HG02588 (cell line): ENCODE results near the gene PPP2R3A.
"Not testable (repeated sequence)": the region's sequence is repeated elsewhere in the genome, so short reads cannot be mapped to it uniquely, and the experiment has no call there.

Source experiments
- ATAC-seq: cut with Tn5 transposase; IDR thresholded peaks from one replicate; pipeline ENCODE4 v1.9.1; 2021; ENCODE audit warnings: mild to moderate bottlenecking, moderate library complexity; ENCODE audit not compliant: unreplicated experiment

The PPP2R3A gene, protein sequence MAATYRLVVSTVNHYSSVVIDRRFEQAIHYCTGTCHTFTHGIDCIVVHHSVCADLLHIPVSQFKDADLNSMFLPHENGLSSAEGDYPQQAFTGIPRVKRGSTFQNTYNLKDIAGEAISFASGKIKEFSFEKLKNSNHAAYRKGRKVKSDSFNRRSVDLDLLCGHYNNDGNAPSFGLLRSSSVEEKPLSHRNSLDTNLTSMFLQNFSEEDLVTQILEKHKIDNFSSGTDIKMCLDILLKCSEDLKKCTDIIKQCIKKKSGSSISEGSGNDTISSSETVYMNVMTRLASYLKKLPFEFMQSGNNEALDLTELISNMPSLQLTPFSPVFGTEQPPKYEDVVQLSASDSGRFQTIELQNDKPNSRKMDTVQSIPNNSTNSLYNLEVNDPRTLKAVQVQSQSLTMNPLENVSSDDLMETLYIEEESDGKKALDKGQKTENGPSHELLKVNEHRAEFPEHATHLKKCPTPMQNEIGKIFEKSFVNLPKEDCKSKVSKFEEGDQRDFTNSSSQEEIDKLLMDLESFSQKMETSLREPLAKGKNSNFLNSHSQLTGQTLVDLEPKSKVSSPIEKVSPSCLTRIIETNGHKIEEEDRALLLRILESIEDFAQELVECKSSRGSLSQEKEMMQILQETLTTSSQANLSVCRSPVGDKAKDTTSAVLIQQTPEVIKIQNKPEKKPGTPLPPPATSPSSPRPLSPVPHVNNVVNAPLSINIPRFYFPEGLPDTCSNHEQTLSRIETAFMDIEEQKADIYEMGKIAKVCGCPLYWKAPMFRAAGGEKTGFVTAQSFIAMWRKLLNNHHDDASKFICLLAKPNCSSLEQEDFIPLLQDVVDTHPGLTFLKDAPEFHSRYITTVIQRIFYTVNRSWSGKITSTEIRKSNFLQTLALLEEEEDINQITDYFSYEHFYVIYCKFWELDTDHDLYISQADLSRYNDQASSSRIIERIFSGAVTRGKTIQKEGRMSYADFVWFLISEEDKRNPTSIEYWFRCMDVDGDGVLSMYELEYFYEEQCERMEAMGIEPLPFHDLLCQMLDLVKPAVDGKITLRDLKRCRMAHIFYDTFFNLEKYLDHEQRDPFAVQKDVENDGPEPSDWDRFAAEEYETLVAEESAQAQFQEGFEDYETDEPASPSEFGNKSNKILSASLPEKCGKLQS (N-terminal part only)

DNA sequence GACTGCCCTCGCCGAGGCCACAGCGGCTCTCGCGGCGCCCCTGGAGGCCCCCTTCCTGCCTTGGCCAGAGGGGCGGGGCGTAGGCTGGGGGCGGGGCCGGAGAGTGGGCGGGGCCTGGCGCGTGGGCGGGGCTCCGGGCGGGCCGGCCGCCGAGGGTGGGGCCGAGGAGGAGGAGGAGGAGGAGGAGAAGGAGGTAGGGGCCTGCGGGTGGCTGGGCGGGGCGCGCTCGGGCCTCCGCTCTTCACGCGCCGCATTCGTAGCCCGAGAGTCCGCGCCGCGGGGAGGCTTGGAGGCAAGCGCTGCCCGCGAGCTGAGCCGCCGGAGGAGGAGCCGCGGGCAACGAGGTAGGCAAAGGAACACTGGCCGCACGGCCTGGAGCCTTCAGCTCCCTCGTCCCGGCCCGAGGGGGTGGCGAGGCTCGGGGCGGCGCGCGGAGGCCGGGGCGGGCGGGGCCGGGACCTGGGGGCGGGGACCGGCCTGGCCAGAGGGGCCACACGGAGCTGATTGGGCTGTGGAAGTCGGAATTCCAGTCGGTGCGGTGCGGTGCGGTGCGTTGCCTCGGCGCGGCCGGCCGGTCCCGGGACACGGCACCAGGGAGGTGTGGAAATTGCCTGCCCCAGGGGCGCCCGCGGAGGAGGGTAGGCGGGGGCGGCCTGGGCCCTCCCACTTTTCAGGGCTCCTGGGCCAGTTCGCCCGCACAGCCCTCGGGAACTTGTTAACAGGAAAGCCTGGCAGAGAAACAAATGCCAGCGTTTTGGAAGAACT lies at the start of gene PPP2R3A:
Gene PPP2R3A (plus strand): TSS at position 223 of the 765 bp plus-strand sequence. CDS start 35,771 bp downstream, outside the sequence.
- ATAC-seq, result peak; percentile 73

- no peak for ATAC-seq
Measured at GRCh38 chr3:135916310-135916709, 49.2 kb upstream of the PPP2R3A start.

- no peak for ATAC-seq
Measured at GRCh38 chr3:135917076-135917475, 48.5 kb upstream of the PPP2R3A start.

- ATAC-seq, result no peak
Measured at GRCh38 chr3:135917927-135918597, 47.5 kb upstream of the PPP2R3A start.

DNA sequence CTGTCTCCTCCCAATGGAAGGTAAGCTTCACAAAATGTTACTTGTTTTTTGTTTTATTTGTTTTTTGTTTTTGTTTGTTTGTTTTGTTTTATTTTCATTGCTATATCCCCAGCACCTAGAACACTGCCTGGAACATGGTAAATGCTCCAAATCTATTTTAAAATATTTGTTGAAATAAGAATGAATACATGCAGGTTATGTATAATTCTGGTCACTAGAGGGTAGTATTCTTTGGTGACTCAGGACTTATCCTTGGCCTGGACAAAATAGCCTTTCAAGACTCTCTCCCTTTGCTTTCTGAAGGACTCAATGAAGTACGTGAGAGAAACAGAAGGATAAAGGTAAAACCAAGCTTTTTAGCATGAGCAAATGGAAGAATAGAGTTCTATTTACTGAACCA lies 46.9 kb upstream of the PPP2R3A start:
- ATAC-seq, result no peak

- no peak for ATAC-seq
Measured at GRCh38 chr3:135920275-135920674, 45.3 kb upstream of the PPP2R3A start.

- no peak for ATAC-seq
Measured at GRCh38 chr3:135922903-135923250, 42.7 kb upstream of the PPP2R3A start.

DNA sequence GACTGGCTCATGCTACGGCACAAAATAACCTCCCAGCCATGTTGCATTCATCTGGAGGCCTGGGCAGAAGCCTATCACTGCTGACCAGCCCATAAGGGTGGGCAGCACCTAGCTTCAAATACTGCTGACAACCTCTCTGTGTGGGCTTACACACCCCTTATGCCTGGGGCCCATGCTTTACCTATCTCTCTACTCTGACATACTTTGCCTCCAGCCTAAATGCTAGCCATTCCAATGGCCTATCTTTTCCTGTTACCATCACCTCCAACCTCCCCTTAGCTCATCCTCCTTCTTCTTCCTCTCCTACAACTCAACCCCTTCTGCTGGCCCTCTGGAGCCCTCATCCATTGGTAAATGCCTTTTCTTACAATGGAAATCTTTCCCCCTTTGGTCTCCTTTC lies 41.0 kb upstream of the PPP2R3A start:
- ATAC-seq, result no peak

DNA sequence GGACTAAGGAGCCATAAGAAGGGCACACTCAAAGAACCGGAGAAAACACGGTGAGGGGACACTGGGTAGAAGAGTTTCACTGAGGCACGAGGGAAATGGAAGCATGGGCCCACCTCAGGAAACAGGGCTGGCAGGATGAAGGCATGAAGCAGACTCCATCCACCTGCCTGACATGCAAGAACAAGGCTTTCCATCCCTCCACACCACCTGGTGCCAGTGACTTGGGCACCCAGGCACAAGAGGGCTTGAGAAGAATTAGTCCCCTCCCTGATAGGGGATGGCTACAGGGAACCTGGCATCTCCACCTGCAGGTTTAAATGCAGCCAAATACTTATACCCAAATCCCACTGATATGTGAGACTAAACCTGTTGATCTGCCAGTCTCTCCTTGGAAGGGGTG lies 38.9 kb upstream of the PPP2R3A start:
- no peak for ATAC-seq

DNA sequence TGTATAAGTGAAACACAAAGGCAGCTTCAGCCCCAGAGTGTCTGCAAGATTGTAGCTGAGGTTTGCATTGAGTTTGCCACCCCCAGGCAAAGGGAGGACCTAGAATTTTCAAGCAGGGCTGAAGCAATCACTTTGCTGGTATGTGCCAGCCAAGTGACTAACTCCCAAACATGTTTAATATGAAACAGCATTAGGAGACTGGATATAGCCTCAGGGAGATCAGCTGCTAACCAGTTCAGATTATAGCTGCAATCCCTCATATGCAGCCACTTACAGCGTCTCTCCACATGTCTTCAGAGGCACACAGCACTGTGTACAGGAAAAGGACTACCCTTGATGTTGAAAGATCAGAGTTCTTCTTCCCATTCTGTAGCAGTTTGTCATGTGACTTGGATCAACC lies 38.4 kb upstream of the PPP2R3A start:
- ATAC-seq, result no peak

DNA sequence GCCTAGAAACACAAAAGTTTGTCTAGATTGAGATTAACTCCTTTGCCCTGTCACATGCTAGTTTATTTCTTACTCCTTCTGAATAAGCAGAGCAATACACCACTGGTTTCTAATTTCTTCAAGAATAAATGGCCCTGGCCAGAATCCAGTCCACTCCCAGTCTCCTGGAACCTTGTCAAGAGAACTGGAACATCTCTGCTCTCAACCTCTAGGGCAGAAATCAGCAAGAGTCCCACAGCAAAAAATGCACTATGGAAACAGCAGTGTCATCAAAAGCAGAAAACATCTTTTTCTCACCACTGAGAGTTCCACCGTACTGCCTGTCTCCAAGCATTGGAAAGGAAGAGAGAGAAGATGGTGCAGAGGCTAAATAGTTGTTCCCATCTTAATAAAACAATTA lies 35.9 kb upstream of the PPP2R3A start:
- no peak for ATAC-seq

DNA sequence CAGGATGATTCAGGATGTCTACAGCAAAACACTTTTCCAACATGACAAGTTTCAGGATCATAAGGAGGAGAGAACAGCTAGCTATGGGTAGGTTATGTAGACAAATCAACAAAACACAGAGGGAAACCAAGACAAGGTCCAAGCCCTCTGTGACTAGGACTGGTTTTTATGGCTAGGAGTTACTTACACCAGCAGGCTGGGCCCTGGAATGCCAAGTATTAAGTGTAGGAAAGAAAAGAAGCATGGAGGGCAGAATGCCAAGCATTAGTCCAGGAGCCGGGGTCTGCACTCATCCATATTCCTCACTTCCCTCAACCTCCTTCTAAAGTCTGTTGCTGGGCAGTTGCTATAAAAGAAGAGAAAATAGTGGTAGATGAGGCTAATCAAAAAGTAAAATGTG lies 35.3 kb upstream of the PPP2R3A start:
- ATAC-seq, result no peak

DNA sequence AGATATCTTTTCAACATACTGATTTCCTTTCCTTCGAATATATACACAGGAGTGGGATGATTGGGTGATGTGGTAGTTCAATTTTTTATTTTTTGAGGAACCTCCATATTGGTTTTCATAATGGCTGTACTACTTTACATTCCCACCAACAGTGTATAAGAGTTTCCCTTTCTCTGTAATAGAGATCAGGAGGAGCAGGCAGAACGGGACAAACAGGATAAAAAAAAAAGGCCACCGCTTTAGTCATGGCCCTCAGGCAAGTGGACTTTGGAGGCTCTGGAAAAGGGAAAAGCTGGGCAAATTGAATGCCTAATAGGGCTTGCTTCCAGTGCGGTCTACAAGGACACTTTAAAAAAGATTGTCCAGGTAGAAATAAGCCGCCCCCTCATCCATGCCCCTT lies 30.4 kb upstream of the PPP2R3A start:
- not testable (repeated sequence) for ATAC-seq

DNA sequence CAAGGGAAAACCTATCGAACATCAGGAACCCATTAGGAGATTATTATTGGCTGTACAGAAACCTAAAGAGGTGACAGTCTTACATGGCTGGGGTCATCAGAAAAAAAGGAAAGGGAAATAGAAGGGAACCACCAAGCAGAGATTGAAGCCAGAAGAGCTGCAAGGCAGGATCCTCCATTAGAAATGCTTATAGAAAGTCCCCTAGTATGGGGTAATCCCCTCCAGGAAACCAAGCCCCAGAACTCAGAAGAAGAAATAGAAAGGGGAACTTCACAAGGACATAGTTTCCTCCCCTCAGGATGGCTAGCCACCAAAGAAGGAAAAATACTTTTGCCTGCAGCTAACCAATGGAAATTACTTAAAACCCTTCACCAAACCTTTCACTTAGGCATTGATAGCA lies 27.8 kb upstream of the PPP2R3A start:
- ATAC-seq, result not testable (repeated sequence)

- ATAC-seq, result no peak
Measured at GRCh38 chr3:135944831-135945230, 20.7 kb upstream of the PPP2R3A start.

GRCh38 chr3:135950941-135951340 lies 14.6 kb upstream of the PPP2R3A start:
- no peak for ATAC-seq

GRCh38 chr3:135964160-135964955 lies 1.2 kb upstream of the PPP2R3A start:
- ATAC-seq, result no peak

GRCh38 chr3:135965129-135965505 lies 411 bp upstream of the PPP2R3A start:
- no peak for ATAC-seq

GRCh38 chr3:135966271-135966961 lies 888 bp downstream of the PPP2R3A start:
- ATAC-seq, result peak; percentile 14
